Measurements from ENCODE around the gene PIAS1. TPM values are rescaled to one million over a fixed set of nuclear protein-coding genes. Genes with fewer than 3 reads are reported as not detected.

Gene PIAS1
- total RNA-seq, 4 donors from 2014 or later, result 31.6 to 70.9 (median 40.3) TPM

DNA sequence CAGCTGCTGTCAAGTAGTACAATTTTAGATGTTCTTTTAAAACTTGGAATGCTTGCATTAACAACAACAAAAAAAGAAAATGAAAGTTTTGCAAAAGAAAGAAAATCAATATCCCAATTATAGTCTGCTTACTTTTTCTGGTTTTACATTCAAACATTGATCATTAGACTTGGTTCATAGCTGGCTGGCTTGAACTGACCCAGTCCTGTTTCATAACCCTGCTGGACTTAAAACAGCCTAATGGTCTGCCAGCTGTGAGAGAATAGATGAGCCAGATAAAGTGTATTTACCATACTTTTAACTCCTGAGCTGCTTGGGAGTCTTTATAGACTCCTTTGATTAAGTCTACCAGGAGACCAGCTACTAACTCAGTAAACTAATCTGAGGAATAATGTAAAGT is 59.2 kb downstream of the PIAS1 start:
- TF ChIP-seq, protein P1, sequence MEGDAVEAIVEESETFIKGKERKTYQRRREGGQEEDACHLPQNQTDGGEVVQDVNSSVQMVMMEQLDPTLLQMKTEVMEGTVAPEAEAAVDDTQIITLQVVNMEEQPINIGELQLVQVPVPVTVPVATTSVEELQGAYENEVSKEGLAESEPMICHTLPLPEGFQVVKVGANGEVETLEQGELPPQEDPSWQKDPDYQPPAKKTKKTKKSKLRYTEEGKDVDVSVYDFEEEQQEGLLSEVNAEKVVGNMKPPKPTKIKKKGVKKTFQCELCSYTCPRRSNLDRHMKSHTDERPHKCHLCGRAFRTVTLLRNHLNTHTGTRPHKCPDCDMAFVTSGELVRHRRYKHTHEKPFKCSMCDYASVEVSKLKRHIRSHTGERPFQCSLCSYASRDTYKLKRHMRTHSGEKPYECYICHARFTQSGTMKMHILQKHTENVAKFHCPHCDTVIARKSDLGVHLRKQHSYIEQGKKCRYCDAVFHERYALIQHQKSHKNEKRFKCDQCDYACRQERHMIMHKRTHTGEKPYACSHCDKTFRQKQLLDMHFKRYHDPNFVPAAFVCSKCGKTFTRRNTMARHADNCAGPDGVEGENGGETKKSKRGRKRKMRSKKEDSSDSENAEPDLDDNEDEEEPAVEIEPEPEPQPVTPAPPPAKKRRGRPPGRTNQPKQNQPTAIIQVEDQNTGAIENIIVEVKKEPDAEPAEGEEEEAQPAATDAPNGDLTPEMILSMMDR (IDR thresholded peaks at IDR 0.05), result no peak
- no peak for ATAC-seq (ENCODE audit: low FRiP score)
- no peak for DNase-seq (ENCODE audit: low spot score)

DNA sequence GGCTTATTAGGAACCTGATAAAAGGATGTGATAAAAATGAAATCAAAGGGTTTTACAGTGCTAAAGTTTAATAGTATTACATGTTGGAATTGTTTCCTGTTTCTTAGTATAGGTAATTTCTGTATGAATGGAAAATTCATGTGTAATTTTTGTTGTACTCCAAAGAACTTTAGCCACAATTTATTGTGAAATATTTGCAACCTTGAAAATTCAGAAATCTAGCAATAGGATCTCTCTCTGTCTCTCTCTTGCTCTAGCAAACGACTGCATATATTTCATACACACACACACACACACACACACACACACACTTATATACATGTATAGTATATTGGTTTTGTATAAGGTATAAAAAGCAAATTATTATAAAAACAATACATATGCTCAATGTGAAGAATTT is 59.6 kb downstream of the PIAS1 start:
- DNase-seq (ENCODE audit: low spot score), result no peak
- ATAC-seq (ENCODE audit: low FRiP score), result no peak
- TF ChIP-seq, protein P1 (IDR thresholded peaks at IDR 0.05), result no peak

DNA sequence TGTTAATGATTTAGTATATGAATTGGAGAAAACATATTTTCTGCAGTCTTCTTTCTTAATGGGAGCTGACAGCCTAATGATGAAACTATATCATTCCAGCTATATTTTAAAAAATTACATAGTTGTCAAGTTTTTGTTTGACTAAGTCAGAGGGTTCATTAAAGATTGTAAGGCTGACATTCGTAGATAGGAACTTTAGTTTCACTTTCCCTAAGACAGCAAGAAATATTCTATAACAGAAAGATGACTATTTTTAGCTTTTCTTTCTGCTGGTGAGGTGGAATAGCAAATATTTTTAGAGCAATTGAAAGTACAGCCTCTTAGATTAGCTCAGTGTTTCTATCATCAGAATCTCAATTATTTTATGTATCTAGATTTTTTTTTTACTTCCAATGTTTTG is 60.2 kb downstream of the PIAS1 start:
- DNase-seq (ENCODE audit: low spot score) (no peak), ATAC-seq (ENCODE audit: low FRiP score) (no peak)
- TF ChIP-seq, protein P1 (IDR thresholded peaks at IDR 0.05), result no peak

DNA sequence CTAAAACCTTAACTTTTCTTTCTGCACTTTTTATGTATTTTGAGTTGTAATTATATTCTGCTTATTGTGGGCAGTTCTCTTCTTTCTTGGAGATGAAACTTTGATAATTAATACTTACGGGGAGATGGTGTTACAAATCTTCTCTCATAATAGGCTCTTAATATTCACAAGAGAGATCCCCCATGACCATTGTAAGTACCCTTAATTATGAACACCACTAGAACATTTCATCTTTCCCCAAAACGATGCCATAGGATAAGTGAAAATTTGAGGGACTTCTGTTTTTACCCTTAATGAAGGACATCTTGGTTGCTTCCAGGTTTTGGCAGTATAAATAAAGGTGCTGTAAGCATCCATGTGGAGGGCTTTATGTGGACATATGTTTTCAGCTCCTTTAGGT is 60.7 kb downstream of the PIAS1 start:
- TF ChIP-seq, protein P1 (IDR thresholded peaks at IDR 0.05), result no peak
- DNase-seq (ENCODE audit: low spot score), result no peak
- no peak for ATAC-seq (ENCODE audit: low FRiP score)

GRCh38 chr15:68124700-68125099 is 70.6 kb downstream of the PIAS1 start:
- ATAC-seq (ENCODE audit: low FRiP score), result no peak
- TF ChIP-seq, protein P1 (IDR thresholded peaks at IDR 0.05), result no peak
- DNase-seq (ENCODE audit: low spot score), result no peak

GRCh38 chr15:68126396-68126795 is 72.3 kb downstream of the PIAS1 start:
- TF ChIP-seq, protein P1 (IDR thresholded peaks at IDR 0.05), result no peak
- DNase-seq (ENCODE audit: low spot score), result no peak
- ATAC-seq (ENCODE audit: low FRiP score), result no peak

DNA sequence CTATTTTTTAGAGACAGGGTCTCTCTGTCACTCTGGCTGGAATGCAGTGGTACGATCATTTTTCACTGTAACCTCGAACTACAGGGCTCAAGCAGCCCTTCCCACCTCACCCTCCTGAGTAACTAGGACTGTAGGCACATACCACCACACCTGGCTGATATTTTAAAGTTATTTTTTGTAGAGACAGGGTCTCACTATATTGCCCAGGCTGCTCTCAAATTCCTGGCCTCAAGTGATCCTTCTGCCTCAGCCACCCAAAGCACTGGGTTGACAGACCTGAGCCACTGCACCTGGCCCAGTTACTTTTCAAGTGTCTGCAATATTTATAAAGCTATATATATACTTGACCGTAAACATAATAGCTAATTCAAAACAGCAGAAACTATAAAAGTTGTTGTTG is 75.0 kb downstream of the PIAS1 start:
- ATAC-seq (ENCODE audit: low FRiP score) (no peak), DNase-seq (ENCODE audit: low spot score) (no peak)
- TF ChIP-seq, protein P1 (IDR thresholded peaks at IDR 0.05), result no peak

Measured in omental fat pad (tissue), 4 donors.